ENCODE data around the gene MAMLD1.

Gene MAMLD1

DNA sequence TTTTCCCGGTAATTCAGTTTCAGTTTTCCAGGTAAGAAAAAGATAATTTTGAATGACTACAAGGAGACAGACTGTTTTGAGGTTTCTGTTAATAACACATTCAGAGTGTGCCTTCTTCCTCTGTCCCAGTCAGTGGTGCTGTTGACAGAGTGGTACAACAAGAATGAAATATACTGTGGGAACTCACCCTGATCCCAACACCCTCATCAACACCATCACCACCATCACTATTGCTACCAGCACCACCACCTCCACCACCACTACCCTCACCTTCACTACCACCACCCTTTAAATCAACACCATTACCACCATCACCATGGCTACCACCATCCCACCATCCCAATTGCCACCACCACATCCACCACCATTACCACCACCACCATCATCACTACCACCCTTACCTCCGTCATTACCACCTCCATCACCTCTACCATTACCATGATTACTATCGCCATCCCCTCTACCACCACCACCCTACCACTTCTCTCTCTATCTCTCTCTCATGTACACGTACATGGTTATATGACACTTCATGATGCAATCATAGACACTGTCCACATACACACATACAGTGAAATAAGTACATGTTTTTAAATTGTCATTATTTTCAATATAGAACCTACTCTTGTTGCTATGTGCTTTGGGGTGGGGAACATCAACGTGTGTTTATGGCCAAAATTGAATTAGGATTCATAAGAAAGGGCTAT is 91.5 kb downstream of the MAMLD1 start:
- no peak overlapping the region for H3K4me3 ChIP-seq (replicated peaks; ENCODE audit: insufficient read depth, low read length)
- no peak overlapping the region for H3K27ac ChIP-seq (replicated peaks)
- TF ChIP-seq SPI1 (IDR thresholded peaks at IDR 0.05; ENCODE audit: borderline replicate concordance, low read depth) = no peak
- no peak for TF ChIP-seq CTCF (IDR thresholded peaks at IDR 0.05; ENCODE audit: insufficient read depth, low read length)
- no peak for TF ChIP-seq POLR2AphosphoS5 (IDR thresholded peaks at IDR 0.05; ENCODE audit: low read depth)
- TF ChIP-seq GABPA (IDR thresholded peaks at IDR 0.05; ENCODE audit: low read depth) = no peak
- no peak for TF ChIP-seq REST (IDR thresholded peaks at IDR 0.05; ENCODE audit: insufficient replicate concordance, low read depth)
- no peaks in the 10 kb centered on the region for H3K27me3 ChIP-seq (ENCODE audit: insufficient read depth, poor library complexity, severe bottlenecking)
- no peak for DNase-seq (ENCODE audit: low read depth in 1 of 2, low spot score in 1 of 2)

- H3K4me3 ChIP-seq (replicated peaks; ENCODE audit: insufficient read depth, low read length) = no peak overlapping the region
- H3K27me3 ChIP-seq (ENCODE audit: insufficient read depth, poor library complexity, severe bottlenecking) = no peaks in the 10 kb centered on the region
- no peak for DNase-seq (ENCODE audit: low read depth in 1 of 2, low spot score in 1 of 2)
- TF ChIP-seq GABPA (IDR thresholded peaks at IDR 0.05; ENCODE audit: low read depth) (no peak), POLR2AphosphoS5 (IDR thresholded peaks at IDR 0.05; ENCODE audit: low read depth) (no peak), CTCF (IDR thresholded peaks at IDR 0.05; ENCODE audit: insufficient read depth, low read length) (no peak), REST (IDR thresholded peaks at IDR 0.05; ENCODE audit: insufficient replicate concordance, low read depth) (no peak), SPI1 (IDR thresholded peaks at IDR 0.05; ENCODE audit: borderline replicate concordance, low read depth) (no peak)
- no peak overlapping the region for H3K27ac ChIP-seq (replicated peaks)
Observed at GRCh38 chrX:150455215-150455608, 92.1 kb downstream of the MAMLD1 start.

GRCh38 chrX:150456466-150456865 is 93.3 kb downstream of the MAMLD1 start:
- TF ChIP-seq GABPA (IDR thresholded peaks at IDR 0.05; ENCODE audit: low read depth) (no peak), CTCF (IDR thresholded peaks at IDR 0.05; ENCODE audit: insufficient read depth, low read length) (no peak), POLR2AphosphoS5 (IDR thresholded peaks at IDR 0.05; ENCODE audit: low read depth) (no peak), SPI1 (IDR thresholded peaks at IDR 0.05; ENCODE audit: borderline replicate concordance, low read depth) (no peak), REST (IDR thresholded peaks at IDR 0.05; ENCODE audit: insufficient replicate concordance, low read depth) (no peak)
- DNase-seq (ENCODE audit: low read depth in 1 of 2, low spot score in 1 of 2) = no peak
- Histone ChIP-seq H3K27me3 (ENCODE audit: insufficient read depth, poor library complexity, severe bottlenecking) (no peaks in the 10 kb centered on the region), H3K4me3 (replicated peaks; ENCODE audit: insufficient read depth, low read length) (no peak overlapping the region), H3K27ac (replicated peaks) (no peak overlapping the region)
